OCI-LY7 (cell line): ENCODE data around the gene KCNQ1. TPM values are rescaled to one million over a fixed set of nuclear protein-coding genes. Genes with fewer than 3 reads are reported as not detected.

Experiments used
- BruUV-seq: library from RNA; stranded (reverse); fragments of 400-500 nt; replicated peaks from 2 replicates; lab custom pipeline; 2021; lab: Mats Ljungman, UMichigan
- CTCF ChIA-PET: fragments of 300-600 bp; sonication (Branson Sonifier 250); formaldehyde crosslinking; loops from one replicate; lab custom pipeline; 2022; ENCODE audit warnings: antibody characterized with exemption; ENCODE audit not compliant: unreplicated experiment; lab: Charles Lee
- POLR2A ChIA-PET: fragments of 300-600 bp; sonication (Branson Sonifier 250); formaldehyde crosslinking; loops from one replicate; lab custom pipeline; 2022; ENCODE audit warnings: antibody characterized with exemption; lab: Charles Lee
- DNase-seq: peaks from one replicate; pipeline ENCODE4 v3.0.0-alpha.2; 2015; ENCODE audit warnings: low spot score
- H2AFZ ChIP-seq: fragments of 200-600 bp; sonication (generic), shearing (Covaris generic); 2 replicates; pipeline ENCODE4 v1.6.1; 2014; ENCODE audit warnings: mild to moderate bottlenecking, antibody characterized with exemption, low read length, moderate library complexity
- H3K27ac ChIP-seq: fragments of 200-600 bp; sonication (generic); 2 replicates; pipeline ENCODE4 v1.5.1; 2014; ENCODE audit warnings: mixed run types, low read depth, mild to moderate bottlenecking, moderate library complexity, low read length, inconsistent platforms; ENCODE audit not compliant: poor library complexity, severe bottlenecking
- H3K36me3 ChIP-seq: fragments of 200-600 bp; sonication (generic); 2 replicates; pipeline ENCODE4 v1.6.1; 2014; ENCODE audit warnings: mild to moderate bottlenecking, antibody characterized with exemption, low read length, moderate library complexity, mixed read lengths; ENCODE audit not compliant: insufficient read depth
- H3K4me1 ChIP-seq: fragments of 200-600 bp; sonication (generic); 2 replicates; pipeline ENCODE4 v1.5.1; 2014; ENCODE audit warnings: mild to moderate bottlenecking, low read length; ENCODE audit not compliant: insufficient read depth, poor library complexity, severe bottlenecking
- H3K4me2 ChIP-seq: fragments of 200-600 bp; sonication (generic); 2 replicates; pipeline ENCODE4 v1.6.1; 2014; ENCODE audit warnings: mild to moderate bottlenecking, low read length
- H3K4me3 ChIP-seq: fragments of 200-600 bp; sonication (generic); 2 replicates; pipeline ENCODE4 v1.5.1; 2014; ENCODE audit warnings: mild to moderate bottlenecking, low read depth, low read length; ENCODE audit not compliant: poor library complexity, severe bottlenecking
- H3K79me2 ChIP-seq: fragments of 200-600 bp; sonication (generic); 2 replicates; pipeline ENCODE4 v1.6.1; 2016; ENCODE audit warnings: low read depth, mild to moderate bottlenecking, low read length, moderate library complexity, mixed read lengths; ENCODE audit not compliant: insufficient read depth
- H3K9me2 ChIP-seq: fragments of 200-600 bp; sonication (generic); 2 replicates; pipeline ENCODE4 v1.6.1; 2016; ENCODE audit warnings: mild to moderate bottlenecking, low read length, mixed read lengths; ENCODE audit not compliant: insufficient read depth
- H3K9me3 ChIP-seq: fragments of 200-600 bp; sonication (generic); 2 replicates; pipeline ENCODE4 v1.6.1; 2014; ENCODE audit warnings: mild to moderate bottlenecking, mixed run types, low read length, mixed read lengths
- H4K20me1 ChIP-seq: fragments of 200-600 bp; sonication (generic); 2 replicates; pipeline ENCODE4 v1.6.1; 2014; ENCODE audit warnings: mild to moderate bottlenecking, antibody characterized with exemption, low read length, moderate library complexity, mixed read lengths; ENCODE audit not compliant: insufficient read depth
- CTCF ChIP-seq: fragments of 200-600 bp; sonication (generic); conservative IDR thresholded peaks from 2 replicates; pipeline ENCODE4 v1.5.1; 2014; ENCODE audit warnings: mild to moderate bottlenecking, antibody characterized with exemption, low read length, moderate library complexity, mixed read lengths
- EZH2phosphoT487 ChIP-seq: fragments of 200-600 bp; sonication (generic); IDR thresholded peaks from 2 replicates; pipeline ENCODE4 v1.6.1; 2018; ENCODE audit warnings: low read depth, borderline replicate concordance, mild to moderate bottlenecking, mixed run types, antibody characterized with exemption, low read length, moderate library complexity, mixed read lengths
- intact Hi-C: fragments of 100-400 bp; cut with micrococcal nuclease; formaldehyde crosslinking; loops from one replicate; pipeline ENCODE4 v1.10.0; 2022; ENCODE audit not compliant: unreplicated experiment
- total RNA-seq, 2 experiments: library from RNA; depleted of rRNA in 1 of 2; stranded (reverse); fragments of >200 nt in 1 of 2; shearing (Covaris generic) in 1 of 2; gene quantifications; 2 replicates each; pipeline ENCODE4 v1.2.3, GENCODE V29; 2014 to 2022

The KCNQ1 gene
- total RNA-seq, 2 experiments from 2014 or later: 0.22 to 1.3 TPM

DNA sequence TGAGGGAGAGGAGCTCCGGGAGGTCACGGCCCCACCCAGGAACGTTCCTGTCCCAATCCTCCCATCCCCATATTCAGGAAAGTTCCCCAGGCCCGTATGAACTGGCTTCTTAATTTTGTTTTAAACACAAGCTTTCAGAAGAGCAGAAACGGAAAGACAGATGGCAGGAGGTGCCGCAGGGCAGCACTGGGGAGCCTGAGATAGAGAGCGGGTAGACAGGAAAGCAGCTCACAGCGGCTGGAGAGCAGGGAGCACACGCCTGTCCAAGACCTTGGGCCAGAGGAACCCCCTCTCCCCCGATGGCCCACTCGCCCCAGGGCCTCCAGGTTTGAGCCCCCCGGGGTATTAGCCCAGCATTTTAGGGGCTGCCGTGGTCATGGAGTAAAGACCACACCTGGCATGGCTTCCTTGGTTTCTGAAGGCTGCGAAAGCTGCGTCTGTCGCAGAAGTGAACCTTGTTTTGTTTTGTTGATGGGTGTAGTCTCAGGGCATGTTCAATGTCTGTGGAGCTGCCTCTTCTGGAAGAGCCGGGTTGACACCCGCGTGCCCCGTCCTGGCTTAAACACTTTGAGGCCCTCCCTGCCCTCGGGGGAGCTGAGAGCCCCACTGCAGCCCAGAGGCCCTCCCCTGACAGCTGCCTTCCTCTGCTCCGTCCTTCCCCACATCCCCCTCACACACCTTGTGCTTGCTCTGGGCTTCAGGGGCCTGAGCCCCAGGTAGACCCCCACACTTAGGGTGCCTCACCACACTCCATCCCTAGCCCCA is 272.9 kb downstream of the KCNQ1 start:
- intact Hi-C loops: no loop called here
- ChIA-PET CTCF (interaction anchor here (0.6 kb wide), 1 partner anchor 10 kb away, joined by 4 read pairs; no protein-coding TSS in a partner anchor), POLR2A (no interaction called here)
- Histone ChIP-seq H3K9me2 (no peaks in the 10 kb centered on the region), H4K20me1 (no peaks in the 10 kb centered on the region), H3K27ac (no peak overlapping the region), H3K4me3 (no peak overlapping the region), H2AFZ (no peak overlapping the region), H3K9me3 (no peaks in the 10 kb centered on the region), H3K4me2 (no peak overlapping the region), H3K4me1 (no peaks in the 10 kb centered on the region), H3K79me2 (no peaks in the 10 kb centered on the region), H3K36me3 (no peaks in the 10 kb centered on the region)
- no peak for TF ChIP-seq CTCF
- TF ChIP-seq EZH2phosphoT487: no peak
- BruUV-seq: no TSS peak
- DNase-seq: no peak

DNA sequence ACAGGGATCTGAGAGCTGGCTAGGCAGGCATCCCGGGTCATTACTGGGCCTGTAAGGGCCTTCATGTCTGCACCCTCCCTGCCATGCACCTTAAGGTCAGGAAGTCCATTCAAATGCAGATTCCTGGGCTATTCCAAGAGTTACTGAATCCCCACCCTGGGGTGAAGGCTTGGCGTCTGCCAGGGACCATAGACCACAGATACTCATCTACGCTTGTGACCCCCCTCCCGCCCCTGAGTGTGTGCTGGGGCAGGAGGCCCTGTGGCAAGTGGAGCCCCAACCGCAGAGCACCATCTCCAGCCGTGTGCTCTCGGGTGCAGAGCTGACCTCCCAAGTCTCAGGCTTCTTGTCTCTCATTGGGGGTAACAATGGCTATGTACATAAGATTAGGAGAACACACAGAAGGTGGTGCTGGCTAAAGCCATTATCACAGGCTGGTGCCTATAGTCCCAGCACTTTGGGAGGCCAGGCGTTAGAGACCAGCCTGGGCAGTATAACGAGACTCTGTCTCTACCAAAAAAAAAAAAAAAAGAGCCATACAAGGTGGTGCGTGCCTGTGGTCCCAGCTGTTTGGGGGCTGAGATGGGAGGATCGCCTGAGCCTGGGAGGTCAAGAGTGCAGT is 274.1 kb downstream of the KCNQ1 start:
- BruUV-seq: no TSS peak
- Histone ChIP-seq H3K4me3 (no peak overlapping the region), H3K9me2 (no peaks in the 10 kb centered on the region), H3K9me3 (no peaks in the 10 kb centered on the region), H3K79me2 (no peaks in the 10 kb centered on the region), H2AFZ (no peak overlapping the region), H4K20me1 (no peaks in the 10 kb centered on the region), H3K4me2 (no peak overlapping the region), H3K27ac (no peak overlapping the region), H3K4me1 (no peaks in the 10 kb centered on the region), H3K36me3 (no peaks in the 10 kb centered on the region)
- ChIA-PET POLR2A (no interaction called here), CTCF (no interaction called here)
- no peak for DNase-seq
- TF ChIP-seq CTCF (no peak), EZH2phosphoT487 (no peak)
- intact Hi-C loops: no loop called here
